Measurements from ENCODE around the gene CCDC201.

DNA sequence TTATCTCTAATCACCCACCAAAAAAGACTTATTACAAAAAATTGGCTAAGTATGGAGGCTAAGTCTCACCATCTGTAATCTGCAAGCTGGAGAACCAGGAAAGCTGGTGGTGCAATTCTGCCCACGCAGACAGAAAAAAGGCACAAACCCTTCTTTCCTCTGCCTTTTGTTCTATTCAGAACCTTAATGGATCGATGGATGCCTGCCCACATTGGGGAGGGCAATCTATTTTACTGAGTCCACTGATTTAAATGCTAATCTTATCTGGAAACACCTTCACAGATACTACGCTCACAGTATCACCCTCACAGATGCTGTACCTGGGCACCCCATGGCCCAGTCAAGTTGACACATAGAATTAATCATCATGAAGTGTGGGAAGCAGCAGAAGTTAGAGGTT lies 38.0 kb upstream of the CCDC201 start:
- TF ChIP-seq, protein P1, sequence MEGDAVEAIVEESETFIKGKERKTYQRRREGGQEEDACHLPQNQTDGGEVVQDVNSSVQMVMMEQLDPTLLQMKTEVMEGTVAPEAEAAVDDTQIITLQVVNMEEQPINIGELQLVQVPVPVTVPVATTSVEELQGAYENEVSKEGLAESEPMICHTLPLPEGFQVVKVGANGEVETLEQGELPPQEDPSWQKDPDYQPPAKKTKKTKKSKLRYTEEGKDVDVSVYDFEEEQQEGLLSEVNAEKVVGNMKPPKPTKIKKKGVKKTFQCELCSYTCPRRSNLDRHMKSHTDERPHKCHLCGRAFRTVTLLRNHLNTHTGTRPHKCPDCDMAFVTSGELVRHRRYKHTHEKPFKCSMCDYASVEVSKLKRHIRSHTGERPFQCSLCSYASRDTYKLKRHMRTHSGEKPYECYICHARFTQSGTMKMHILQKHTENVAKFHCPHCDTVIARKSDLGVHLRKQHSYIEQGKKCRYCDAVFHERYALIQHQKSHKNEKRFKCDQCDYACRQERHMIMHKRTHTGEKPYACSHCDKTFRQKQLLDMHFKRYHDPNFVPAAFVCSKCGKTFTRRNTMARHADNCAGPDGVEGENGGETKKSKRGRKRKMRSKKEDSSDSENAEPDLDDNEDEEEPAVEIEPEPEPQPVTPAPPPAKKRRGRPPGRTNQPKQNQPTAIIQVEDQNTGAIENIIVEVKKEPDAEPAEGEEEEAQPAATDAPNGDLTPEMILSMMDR (IDR thresholded peaks at IDR 0.05): no peak
- no peak for TF ChIP-seq POLR2A (IDR thresholded peaks at IDR 0.05)
